HEK293T (cell line): ENCODE data around the gene TEX10.

Experiments used
- CTCF ChIA-PET: fragments of 350-600 bp; formaldehyde crosslinking; extraction: SDS; loops from one replicate; lab custom pipeline; 2021; ENCODE audit warnings: antibody characterized with exemption, inconsistent platforms; lab: Yijun Ruan, JAX
- POLR2A ChIA-PET: fragments of 350-600 bp; formaldehyde crosslinking; extraction: SDS; loops from one replicate; lab custom pipeline; 2020; ENCODE audit warnings: antibody characterized with exemption, inconsistent platforms; lab: Yijun Ruan, JAX
- DNase-seq: peaks from one replicate; pipeline ENCODE4 v3.0.0; 2012; ENCODE audit warnings: mixed read lengths; ENCODE audit errors: extremely low spot score
- ARNT ChIP-seq: fragments of 450-650 bp; IDR thresholded peaks from 2 replicates; pipeline ENCODE4 v1.6.1; 2017; ENCODE audit warnings: mild to moderate bottlenecking
- BHLHE40 ChIP-seq: fragments of 450-650 bp; IDR thresholded peaks from 2 replicates; pipeline ENCODE4 v1.6.1; 2016; ENCODE audit warnings: mild to moderate bottlenecking, moderate library complexity, borderline replicate concordance
- CTBP1 ChIP-seq: fragments of 450-650 bp; IDR thresholded peaks from 2 replicates; pipeline ENCODE4 v1.6.1; 2016; ENCODE audit warnings: borderline replicate concordance
- ELF4 ChIP-seq: fragments of 450-650 bp; IDR thresholded peaks from 2 replicates; pipeline ENCODE4 v1.6.1; 2017; ENCODE audit warnings: antibody characterized with exemption
- FOXA1 ChIP-seq: fragments of 450-650 bp; IDR thresholded peaks from 2 replicates; pipeline ENCODE4 v1.6.1; 2016; ENCODE audit warnings: mild to moderate bottlenecking
- FOXK2 ChIP-seq: fragments of 450-650 bp; IDR thresholded peaks from 2 replicates; pipeline ENCODE4 v1.6.1; 2016; ENCODE audit warnings: mild to moderate bottlenecking
- FOXM1 ChIP-seq: fragments of 450-650 bp; IDR thresholded peaks from 2 replicates; pipeline ENCODE4 v1.6.1; 2017; ENCODE audit warnings: mild to moderate bottlenecking, borderline replicate concordance
- HDGF ChIP-seq: fragments of 450-650 bp; IDR thresholded peaks from 2 replicates; pipeline ENCODE4 v1.6.1; 2017; ENCODE audit warnings: antibody characterized with exemption, borderline replicate concordance
- L3MBTL2 ChIP-seq: fragments of 450-650 bp; conservative IDR thresholded peaks from 2 replicates; pipeline ENCODE4 v1.6.1; 2016; ENCODE audit warnings: mild to moderate bottlenecking
- LEF1 ChIP-seq: fragments of 450-650 bp; IDR thresholded peaks from 2 replicates; pipeline ENCODE4 v1.6.1; 2017; ENCODE audit warnings: mild to moderate bottlenecking, borderline replicate concordance
- NFRKB ChIP-seq: fragments of 450-650 bp; IDR thresholded peaks from 2 replicates; pipeline ENCODE4 v1.6.1; 2016; ENCODE audit warnings: mild to moderate bottlenecking, moderate library complexity
- SP1 ChIP-seq: fragments of 450-650 bp; IDR thresholded peaks from 2 replicates; pipeline ENCODE4 v1.6.1; 2017
- SUZ12 ChIP-seq: fragments of 450-650 bp; IDR thresholded peaks from 2 replicates; pipeline ENCODE4 v1.6.1; 2016; ENCODE audit warnings: mild to moderate bottlenecking
- TARDBP ChIP-seq: fragments of 450-650 bp; IDR thresholded peaks from 2 replicates; pipeline ENCODE4 v1.6.1; 2016
- ZNF384 ChIP-seq: fragments of 450-650 bp; IDR thresholded peaks from 2 replicates; pipeline ENCODE4 v1.6.1; 2016
- TF ChIP-seq, protein P1 (sequence below): fragments of 450-650 bp; IDR thresholded peaks from 2 replicates; pipeline ENCODE4 v1.6.1; 2016

Gene TEX10

DNA sequence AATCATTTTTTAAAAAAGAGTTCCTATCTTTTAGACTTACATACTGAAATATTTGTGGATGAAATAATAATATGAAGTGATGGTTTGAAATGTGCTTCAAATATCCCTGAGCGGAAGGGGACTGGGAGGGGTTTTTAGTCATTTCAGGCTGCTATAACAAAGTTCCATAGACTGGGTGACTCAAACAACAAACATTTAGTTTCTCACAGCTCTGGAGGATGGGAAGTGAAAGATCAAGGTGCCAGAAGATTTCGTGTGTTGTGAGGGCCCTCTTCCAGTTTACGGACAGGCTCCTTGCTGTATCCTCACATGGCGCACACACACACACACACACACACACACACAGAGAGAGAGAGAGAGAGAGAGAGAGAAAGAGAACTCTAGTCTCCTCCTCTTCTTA lies 27.1 kb upstream of the TEX10 start:
- TF ChIP-seq ELF4 (no peak), L3MBTL2 (no peak), HDGF (no peak), TARDBP (no peak), LEF1 (no peak), ZNF384 (no peak), BHLHE40 (no peak), NFRKB (no peak)
- TF ChIP-seq, protein P1, sequence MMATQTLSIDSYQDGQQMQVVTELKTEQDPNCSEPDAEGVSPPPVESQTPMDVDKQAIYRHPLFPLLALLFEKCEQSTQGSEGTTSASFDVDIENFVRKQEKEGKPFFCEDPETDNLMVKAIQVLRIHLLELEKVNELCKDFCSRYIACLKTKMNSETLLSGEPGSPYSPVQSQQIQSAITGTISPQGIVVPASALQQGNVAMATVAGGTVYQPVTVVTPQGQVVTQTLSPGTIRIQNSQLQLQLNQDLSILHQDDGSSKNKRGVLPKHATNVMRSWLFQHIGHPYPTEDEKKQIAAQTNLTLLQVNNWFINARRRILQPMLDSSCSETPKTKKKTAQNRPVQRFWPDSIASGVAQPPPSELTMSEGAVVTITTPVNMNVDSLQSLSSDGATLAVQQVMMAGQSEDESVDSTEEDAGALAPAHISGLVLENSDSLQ, result no peak
- POLR2A ChIA-PET, result no interaction called here
- no peak for DNase-seq
- CTCF ChIA-PET, result no interaction called here

DNA sequence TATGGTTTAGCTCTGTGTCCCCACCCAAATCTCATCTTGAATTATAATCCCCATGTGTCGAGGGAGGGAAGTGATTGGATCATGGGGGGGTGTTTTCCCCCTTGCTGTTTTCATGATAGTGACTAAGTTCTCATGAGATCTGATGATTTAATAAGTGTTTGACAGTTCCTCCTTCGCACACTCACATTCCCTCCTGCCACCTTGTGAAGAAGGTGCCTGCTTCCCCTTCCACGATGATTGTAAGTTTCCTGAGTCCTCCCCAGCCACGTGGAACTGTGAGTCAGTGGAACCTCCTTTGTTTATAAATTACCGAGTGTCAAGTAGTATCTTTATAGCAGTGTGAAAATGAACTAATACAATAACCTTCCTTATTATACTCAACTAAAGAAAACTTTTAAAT lies 24.3 kb upstream of the TEX10 start:
- DNase-seq, result no peak
- ChIA-PET POLR2A (no interaction called here), CTCF (no interaction called here)
- TF ChIP-seq NFRKB (no peak), FOXK2 (no peak), ARNT (no peak), LEF1 (no peak), SP1 (no peak), CTBP1 (no peak), BHLHE40 (no peak), SUZ12 (no peak)
- TF ChIP-seq, protein P1, result no peak

GRCh38 chr9:100375658-100376057 lies 22.9 kb upstream of the TEX10 start:
- no peak for TF ChIP-seq FOXM1
- TF ChIP-seq, protein P1, result no peak
- no peak for TF ChIP-seq NFRKB
- TF ChIP-seq SUZ12, result no peak
- TF ChIP-seq HDGF, result no peak
- no peak for TF ChIP-seq FOXA1
- TF ChIP-seq CTBP1, result no peak
- no peak for TF ChIP-seq ELF4
- TF ChIP-seq FOXK2, result no peak
- no peak for TF ChIP-seq LEF1
- no peak for TF ChIP-seq TARDBP
- TF ChIP-seq BHLHE40, result no peak
- TF ChIP-seq ZNF384, result no peak
- DNase-seq, result no peak
- ChIA-PET CTCF (interaction anchor here (0.7 kb wide), 1 partner anchor 64 kb away, joined by 4 read pairs; no protein-coding TSS in a partner anchor), POLR2A (no interaction called here)

DNA sequence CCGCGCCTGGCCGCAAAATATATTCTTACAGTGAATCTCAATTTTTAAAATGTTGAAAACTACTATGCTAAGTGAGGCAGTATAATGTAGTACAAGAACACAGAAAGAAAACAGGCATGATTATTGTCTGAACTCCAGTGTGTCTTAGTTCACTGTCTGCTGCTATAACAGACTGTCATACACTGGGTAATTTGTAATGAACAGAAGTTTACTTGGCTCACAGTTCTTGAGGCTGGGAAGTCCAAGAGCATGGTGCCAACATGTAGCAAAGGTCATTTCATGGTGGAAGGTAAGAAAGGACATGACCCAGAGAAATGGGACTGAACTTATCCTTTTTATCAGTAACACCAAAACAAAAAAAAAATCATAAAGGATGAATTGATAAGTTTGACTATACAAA lies 19.9 kb upstream of the TEX10 start:
- DNase-seq, result no peak
- ChIA-PET CTCF (no interaction called here), POLR2A (no interaction called here)
- TF ChIP-seq CTBP1 (no peak), FOXA1 (no peak), L3MBTL2 (no peak)

- no peak for DNase-seq
- ChIA-PET POLR2A (interaction anchor here (1.4 kb wide), 1 partner anchor 41 kb away, joined by 3 read pairs; no protein-coding TSS in a partner anchor), CTCF (interaction anchor here (0.6 kb wide), 1 partner anchor 944 kb away, joined by 3 read pairs; no protein-coding TSS in a partner anchor)
- TF ChIP-seq L3MBTL2 (no peak), LEF1 (no peak), FOXM1 (no peak), CTBP1 (no peak), SP1 (no peak), ELF4 (no peak), HDGF (no peak), NFRKB (no peak), FOXA1 (no peak), ARNT (no peak), BHLHE40 (no peak)
- TF ChIP-seq, protein P1, result no peak
Measured at GRCh38 chr9:100370064-100370723, 17.5 kb upstream of the TEX10 start.

GRCh38 chr9:100368672-100369071 lies 15.9 kb upstream of the TEX10 start:
- POLR2A ChIA-PET, result no interaction called here
- CTCF ChIA-PET, result interaction anchor here (1.4 kb wide), 1 partner anchor 44 kb away, joined by 3 read pairs; no protein-coding TSS in a partner anchor
- no peak for TF ChIP-seq ELF4
- no peak for TF ChIP-seq ARNT
- no peak for TF ChIP-seq BHLHE40
- no peak for TF ChIP-seq FOXK2
- no peak for TF ChIP-seq FOXM1
- TF ChIP-seq FOXA1, result no peak
- no peak for TF ChIP-seq HDGF
- TF ChIP-seq SP1, result no peak
- TF ChIP-seq SUZ12, result no peak
- TF ChIP-seq CTBP1, result no peak
- TF ChIP-seq L3MBTL2, result no peak
- TF ChIP-seq TARDBP, result no peak
- TF ChIP-seq NFRKB, result no peak
- TF ChIP-seq ZNF384, result no peak
- no peak for DNase-seq
